ENCODE results near the gene CCDC85B.

The CCDC85B gene

GRCh38 chr11:65934014-65934413, 43.5 kb downstream of the CCDC85B start:
- in situ Hi-C loops (cut with HindIII; ENCODE audit: low sequenced_read_pairs) = no loop called here
- no peak for DNase-seq (ENCODE audit: low read depth, low spot score)

DNA sequence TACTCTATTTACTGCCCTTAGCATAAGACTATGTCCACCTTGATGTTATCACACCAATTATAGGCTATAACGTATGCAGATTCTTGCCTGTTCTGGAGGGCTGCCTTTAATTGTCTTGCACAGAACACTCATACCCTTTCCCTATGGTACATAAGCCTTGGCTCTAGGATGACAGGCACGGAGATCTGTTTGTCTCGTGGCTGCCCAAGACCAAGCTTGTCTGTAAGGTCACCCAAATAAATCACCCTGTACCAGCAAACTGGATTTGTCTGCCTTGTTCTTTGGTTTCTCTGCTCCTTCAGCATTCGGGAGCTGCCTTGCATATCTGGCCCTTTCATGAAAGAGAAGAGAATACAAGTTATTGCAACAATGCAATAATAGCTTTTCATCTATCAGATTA, 47.3 kb downstream of the CCDC85B start:
- DNase-seq (ENCODE audit: low read depth, low spot score) = no peak
- no peak for TF ChIP-seq CTCF (IDR thresholded peaks at IDR 0.05; ENCODE audit: low read depth, low read length)
- in situ Hi-C loops (cut with HindIII; ENCODE audit: low sequenced_read_pairs) = no loop called here

More at GRCh38 chr11:65934014-65934413, 43.5 kb downstream of the CCDC85B start:
- H3K4me3 ChIP-seq (ENCODE audit: low read depth, low read length) = no peak overlapping the region
- no peak for TF ChIP-seq CTCF (IDR thresholded peaks at IDR 0.05; ENCODE audit: low read depth, low read length)

More for the DNA sequence above, 47.3 kb downstream of the CCDC85B start:
- H3K4me3 ChIP-seq (ENCODE audit: low read depth, low read length) = no peak overlapping the region
